Fibroblast of skin of right quadriceps (primary cell): ENCODE measurements around the gene DNAL4.
A peak's percentile ranks its signal among the peaks of the same experiment; 100 is the strongest.

Experiments
- DNase-seq: peaks from one replicate; pipeline ENCODE4 v3.0.0-alpha.2; 2013

DNAL4 gene

DNA sequence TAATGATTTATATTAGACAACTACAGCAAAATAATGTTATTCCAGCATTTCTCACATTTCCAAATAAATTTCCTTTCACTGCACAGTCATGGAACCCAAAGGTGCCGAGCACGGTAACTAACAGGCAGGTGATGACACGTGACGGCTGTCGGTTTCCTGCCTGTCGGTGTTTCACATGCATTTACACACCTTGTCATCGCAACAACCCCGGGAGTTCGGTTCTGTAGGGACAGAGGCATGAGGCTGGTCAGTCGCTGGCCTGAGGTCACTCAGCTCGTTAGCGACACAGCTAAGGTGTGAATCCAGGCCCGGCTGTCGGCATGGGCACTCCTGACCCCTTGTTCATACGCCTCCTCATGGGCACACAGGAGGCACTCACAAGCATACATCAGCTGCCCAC, 9.9 kb downstream of the DNAL4 start:
- no peak for DNase-seq

DNA sequence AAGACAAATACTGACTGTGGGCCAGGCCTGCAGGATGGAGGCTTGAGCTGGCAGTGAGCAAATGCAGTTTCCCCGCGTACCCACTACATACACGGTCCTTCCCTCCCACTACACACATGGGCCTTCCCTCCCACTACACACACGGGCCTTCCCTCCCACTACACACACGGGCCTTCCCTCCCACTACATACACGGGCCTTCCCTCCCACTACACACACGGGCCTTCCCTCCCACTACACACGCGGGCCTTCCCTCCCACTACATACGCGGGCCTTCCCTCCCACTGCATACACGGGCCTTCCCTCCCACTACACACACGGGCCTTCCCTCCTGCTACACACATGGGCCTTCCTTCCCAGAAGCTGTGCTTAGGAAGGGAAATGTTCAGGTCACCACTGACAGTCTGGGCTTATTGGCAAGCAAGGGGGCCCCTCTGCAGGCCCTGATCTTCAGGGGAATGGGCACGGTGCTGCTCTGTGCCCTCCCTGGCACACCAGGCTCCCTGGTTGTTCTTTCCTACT, 10.8 kb downstream of the DNAL4 start:
- DNase-seq = no peak

GRCh38 chr22:38782402-38783094, 11.4 kb downstream of the DNAL4 start:
- DNase-seq = peak; percentile 63

- no peak for DNase-seq
These were observed 12.9 kb downstream of the DNAL4 start for GRCh38 chr22:38781033-38781432.

DNA sequence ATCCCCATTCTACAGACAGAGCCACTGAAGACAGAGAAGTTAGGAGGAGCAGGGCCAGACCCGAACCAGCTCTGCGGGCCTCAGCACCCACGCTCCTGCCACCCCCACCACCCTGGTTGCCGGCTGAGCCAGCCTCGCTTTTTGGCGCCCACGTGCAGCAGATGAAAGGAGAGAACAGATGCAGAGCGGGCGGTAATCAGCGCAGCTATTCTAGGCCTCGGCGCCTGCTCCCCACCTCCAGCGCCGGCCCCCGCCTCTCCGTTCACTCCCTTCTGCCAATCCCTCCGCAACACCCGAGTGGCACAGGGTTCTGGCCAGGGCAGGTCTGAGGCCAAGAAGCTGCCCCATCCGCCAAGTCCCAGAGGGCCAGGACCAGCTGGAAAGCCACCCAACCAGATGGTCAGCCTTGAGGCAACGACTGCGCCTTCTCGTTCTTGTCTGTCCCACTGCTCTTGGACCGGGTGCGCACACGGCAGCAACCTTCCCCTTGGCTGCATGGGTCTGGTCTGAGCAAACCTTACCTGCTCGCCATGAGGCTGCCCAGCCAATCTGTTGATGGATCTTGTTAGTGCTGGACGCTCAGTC, 16.8 kb downstream of the DNAL4 start:
- no peak for DNase-seq

DNA sequence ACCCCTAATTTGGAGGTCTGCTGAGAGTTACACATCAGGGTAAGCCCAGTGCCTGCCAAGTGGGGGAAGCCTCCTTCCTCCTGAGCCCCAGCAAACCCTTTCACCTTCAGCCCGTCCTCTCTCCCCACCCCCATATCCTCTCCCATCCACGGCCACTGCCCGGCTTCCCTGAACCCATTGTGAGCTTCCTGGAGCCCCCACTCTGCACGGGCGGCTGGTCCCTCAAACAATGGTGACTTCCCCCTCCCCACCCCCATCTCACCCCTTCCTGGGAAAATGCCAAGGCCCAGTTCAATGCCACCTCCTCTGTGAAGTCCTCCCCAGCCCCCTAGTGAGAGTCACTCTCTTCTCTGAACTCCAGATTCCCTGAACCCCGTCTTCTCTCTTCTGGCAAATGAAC, 17.9 kb downstream of the DNAL4 start:
- no peak for DNase-seq

DNA sequence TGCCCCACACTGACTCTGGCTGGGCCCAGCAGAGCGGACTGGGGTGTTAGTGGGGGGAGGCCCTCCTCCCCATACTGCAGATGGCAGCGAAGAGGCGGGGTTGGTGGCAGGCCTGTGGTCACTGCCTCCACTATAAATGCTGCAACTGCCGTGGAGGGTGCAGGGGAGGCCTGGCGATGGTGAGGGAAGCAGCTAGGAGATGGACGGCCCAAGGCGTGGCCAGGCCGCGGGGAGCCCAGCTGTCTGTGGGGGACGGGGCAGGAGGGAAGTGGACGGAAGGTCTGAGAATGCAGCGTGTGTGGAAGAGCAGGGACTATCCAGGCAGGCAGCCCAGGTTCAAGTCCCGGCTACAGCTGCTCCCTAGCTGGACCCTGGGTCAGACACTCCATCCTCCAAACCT, 18.3 kb downstream of the DNAL4 start:
- DNase-seq = no peak

DNA sequence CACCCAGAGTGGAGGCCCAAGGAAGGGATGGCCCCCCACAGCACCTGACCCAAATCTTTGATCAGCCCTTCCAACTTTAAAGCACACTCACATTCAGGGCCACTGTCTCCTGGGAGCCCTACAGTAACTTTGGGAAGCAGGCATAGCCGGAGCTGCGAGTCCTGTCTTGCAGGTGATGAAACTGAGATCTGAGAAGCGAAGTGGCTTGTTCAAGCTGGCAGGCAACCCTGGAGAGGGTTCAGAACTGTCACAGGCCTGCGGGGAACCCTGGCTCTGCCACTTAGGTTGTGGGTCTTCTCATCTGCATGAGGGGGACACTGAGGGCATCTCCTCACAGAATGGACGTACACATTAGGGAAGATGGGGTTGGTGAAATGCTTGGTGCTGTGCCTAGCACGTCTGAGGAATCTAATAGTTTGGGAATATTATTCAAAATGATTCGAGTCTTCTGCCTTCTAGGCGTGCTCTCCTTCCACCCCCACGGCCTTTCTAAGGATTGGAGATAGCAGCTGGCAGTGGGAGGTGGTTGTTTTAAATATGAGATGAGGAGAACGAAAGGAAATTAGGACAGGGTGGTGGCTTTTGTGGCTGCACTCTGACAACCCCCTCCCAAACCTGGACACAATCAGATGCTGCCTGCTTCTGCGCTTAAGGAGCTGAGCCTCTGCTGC, 19.3 kb downstream of the DNAL4 start:
- no peak for DNase-seq

DNA sequence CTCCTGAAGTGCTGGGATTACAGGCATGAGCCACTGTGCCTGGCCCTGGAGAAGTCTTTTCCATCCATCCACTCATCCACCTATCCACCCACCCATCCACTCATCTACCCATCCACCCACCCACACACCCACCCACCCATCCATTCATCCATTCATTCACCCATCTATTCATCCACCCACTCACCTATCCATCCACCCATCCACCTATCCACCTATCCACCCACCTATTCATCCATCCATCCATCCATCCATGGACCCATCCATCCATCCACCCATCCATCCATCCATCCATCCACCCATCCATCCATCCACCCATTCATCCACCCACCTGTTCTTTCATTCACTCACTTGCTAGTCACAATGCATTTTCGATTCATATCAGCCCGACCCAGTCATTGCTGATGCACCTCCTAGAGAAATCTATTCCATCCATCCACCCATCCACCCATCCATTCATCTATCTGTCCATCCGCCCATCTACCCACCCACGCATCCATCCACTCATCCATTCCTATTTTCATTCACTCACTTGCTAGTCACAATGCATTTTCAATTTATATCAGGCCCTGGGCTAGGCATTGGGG, 20.5 kb downstream of the DNAL4 start:
- DNase-seq = no peak

GRCh38 chr22:38772623-38772873, 21.4 kb downstream of the DNAL4 start:
- no peak for DNase-seq

DNA sequence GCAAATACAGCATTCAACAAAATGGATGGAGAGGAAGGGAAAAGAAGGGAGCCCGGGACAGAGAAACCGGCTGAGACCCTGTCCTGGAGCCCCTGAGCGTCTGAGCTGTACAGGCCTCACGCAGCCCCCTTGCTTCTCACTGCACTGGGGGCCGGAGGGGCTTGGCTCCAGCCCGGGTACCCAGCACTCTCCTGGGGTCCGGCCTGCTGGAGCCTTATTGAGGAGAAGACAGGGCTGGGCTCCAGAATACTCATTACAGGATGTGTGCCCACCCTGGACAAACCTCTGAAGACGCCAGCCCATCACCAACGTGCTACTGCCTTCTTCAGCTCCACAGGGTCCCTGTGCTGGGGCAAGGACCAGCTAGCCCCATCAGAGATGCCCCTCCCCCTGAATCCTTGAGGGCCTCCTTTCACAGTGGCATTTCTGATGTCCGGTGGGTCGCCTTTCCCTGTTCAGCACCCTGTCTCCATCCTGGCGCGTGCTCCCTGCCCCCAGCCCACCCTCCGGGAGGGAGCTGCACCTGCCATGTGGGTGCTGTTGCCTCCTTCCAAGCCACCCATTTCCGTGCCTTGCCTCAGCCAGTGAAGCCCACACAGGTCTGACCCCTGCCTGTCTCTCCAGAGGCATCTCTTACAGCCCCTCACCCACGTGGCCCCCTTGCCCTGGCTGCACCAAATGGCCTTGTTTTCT, 23.5 kb downstream of the DNAL4 start:
- DNase-seq = no peak

GRCh38 chr22:38768036-38768435, 25.9 kb downstream of the DNAL4 start:
- DNase-seq = no peak

DNA sequence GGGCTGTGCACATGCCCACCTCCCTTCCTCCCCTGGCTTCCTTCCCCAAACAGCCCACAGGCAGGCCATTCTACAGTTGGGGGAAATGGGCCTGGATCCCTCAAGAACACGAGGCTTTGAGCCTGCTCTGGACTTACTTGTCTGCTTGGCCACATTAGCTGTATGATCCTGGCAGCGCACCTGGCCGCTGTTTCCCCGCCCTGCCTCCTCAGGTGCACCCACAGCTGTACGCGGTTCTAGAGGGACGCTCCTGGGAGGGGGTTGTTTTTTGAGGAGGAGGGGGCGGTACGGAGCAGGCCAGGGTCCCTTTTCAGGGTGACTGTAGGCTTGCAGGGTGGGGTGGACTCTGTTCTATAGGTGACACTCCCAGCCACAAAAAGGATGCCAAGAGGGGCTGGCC, 26.6 kb downstream of the DNAL4 start:
- DNase-seq = no peak

GRCh38 chr22:38766076-38766777, 27.7 kb downstream of the DNAL4 start:
- peak; percentile 57 for DNase-seq

DNA sequence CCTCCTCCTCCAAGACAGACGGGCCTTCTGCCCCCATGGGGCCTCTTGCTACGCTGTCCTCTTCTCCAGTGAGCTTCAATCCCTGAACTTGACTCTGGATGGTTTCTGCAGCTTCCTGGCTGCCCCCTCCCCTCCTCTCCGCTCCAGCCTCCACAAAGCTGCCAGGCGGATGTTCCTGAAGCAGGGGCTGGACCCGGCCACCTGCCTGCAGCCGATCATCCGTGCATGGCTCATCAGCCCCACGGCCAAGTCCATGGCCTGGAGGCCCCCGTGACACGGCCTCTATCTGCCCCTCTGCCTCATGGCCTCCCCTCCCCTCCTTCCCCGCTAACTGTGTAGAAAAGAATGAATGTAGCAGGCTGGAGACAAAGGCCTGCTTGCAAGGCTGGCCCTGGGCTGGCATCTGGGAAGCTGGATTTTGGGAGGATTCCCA, 31.4 kb downstream of the DNAL4 start:
- DNase-seq = no peak

GRCh38 chr22:38761202-38762162, 32.5 kb downstream of the DNAL4 start:
- no peak for DNase-seq

DNA sequence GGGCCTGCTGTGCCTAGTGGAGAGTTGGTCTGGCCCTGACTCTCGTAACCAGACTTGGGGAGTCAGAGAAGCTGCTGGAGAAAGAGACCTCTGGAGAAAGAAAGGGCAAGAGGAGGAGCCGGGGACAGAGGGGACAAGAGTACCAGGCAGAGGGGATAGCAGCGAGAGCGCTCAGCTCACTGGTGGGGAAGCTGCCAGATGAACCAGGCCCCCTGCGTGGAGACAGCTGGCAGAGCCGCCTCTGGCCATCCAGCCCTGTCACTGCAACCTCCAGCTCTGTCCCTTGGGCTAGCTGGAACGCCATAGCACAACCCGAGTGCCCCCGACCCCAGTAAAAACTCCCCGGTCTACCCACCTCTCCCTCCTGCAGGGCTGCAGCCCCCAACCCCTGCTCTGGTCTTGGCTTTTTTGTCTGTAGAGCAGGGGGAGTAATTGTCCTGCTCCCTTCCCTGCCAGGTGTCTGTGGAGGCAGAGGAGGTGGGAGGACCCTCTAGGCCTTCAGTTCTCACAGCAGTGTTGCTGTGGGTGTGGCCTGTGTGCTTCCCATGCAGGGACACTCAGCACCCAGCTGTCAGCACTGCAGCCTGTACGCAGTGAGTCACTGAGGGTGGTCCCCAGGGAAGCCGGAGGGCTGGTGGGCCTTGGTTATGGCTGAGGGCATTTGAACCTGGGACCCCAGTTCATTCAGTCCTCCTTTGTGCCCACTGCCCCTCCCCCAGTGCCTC, 33.3 kb downstream of the DNAL4 start:
- peak; percentile 31 for DNase-seq

DNA sequence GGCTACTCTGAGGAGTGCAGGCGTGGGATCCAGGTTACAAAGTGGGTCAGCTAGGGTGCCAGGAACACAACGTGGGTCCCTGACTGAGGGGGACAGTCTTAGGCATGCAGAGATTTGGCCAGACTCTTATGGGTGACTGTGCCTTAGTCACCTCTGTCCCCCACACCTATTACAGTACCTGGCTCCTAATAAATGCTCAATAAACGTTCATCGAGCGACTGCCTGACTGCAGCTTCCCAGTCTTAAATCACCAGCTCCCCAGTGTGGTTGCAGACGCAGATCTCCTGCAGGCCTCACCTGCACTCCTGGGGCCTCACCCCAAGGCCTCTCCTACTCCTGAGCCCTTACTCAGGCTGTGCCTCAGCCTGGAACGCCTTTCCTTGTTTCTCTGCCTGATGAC, 34.9 kb downstream of the DNAL4 start:
- DNase-seq = no peak

DNA sequence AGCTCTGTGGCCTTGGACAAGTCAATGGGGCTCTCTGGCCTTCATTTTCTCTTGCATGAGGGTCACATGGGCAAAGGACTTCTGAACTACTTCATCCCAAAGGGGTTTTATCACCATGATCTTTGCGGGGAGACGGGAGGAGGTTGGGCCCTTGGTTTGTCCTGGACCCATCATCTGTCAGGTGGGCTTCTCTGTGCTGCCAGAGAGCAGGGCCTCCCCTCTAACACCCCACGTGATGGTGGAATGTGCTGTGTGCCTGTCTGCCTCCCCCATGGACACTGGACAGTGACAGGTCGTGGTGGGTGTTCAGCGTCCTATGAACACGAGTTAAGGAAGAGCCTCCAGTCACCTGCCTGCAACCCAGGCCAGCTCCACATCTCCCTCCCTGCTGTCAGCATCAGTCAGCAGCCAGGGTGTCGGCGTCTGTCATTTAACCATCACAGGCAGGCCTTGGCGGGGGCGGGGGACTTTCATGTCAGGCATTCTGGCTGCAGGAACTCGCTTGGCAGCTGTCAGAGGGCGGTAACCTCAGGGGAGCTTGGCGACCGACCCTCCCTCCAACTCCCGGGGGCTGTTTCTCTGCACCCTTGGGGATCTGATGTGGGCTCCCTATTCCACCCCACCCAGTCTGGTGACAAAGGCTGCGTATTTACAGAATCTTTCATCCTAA, 35.5 kb downstream of the DNAL4 start:
- DNase-seq = no peak

GRCh38 chr22:38757464-38757757, 36.5 kb downstream of the DNAL4 start:
- no peak for DNase-seq
